A549 (cell line): ENCODE results near the gene BCL2L11. TPM values are rescaled to one million over a fixed set of nuclear protein-coding genes. Genes with fewer than 3 reads are reported as not detected.

Experiments
- ATAC-seq, 2 experiments: fragments of 200-7000 bp in 1 of 2; fragments of >200 bp in 1 of 2; cut with Nextera tagmentation in 1 of 2; cut with Tn5 transposase in 1 of 2; 3 replicates each; pipeline versions ENCODE4 v1.8.0 to v1.9.1; 2018 to 2020; ENCODE audit warnings: mild to moderate bottlenecking in 1 of 2, moderate library complexity in 1 of 2
- CTCF ChIA-PET: fragments of 300-600 bp; sonication (Branson Sonifier 250); formaldehyde crosslinking; extraction: SDS; loops from one replicate; lab custom pipeline; 2021; ENCODE audit warnings: antibody characterized with exemption, inconsistent platforms; lab: Yijun Ruan, JAX
- POLR2A ChIA-PET: fragments of 350-600 bp; formaldehyde crosslinking; extraction: SDS; loops from one replicate; lab custom pipeline; 2021; ENCODE audit warnings: antibody characterized with exemption, inconsistent platforms; lab: Yijun Ruan, JAX
- DNase-seq, 2 experiments: peaks; one replicate each; pipeline versions ENCODE4 v3.0.0 to v3.0.0-alpha.2; 2011 to 2016; ENCODE audit warnings: low read depth in 1 of 2, low spot score in 1 of 2
- FAIRE-seq: peaks from 2 replicates; lab custom pipeline; 2011; peaks lifted over from hg19 to GRCh38; lab: Jason Lieb, UNC
- H3K27ac ChIP-seq, 2 experiments: fragments of >200 bp; sonication (Bioruptor Twin); formaldehyde crosslinking; 3 replicates each; pipeline ENCODE4 v1.5.1; 2016 to 2017
- H3K4me1 ChIP-seq: fragments of >200 bp; sonication (Bioruptor Twin); formaldehyde crosslinking; 3 replicates; pipeline ENCODE4 v1.6.1; 2016
- H3K4me2 ChIP-seq: fragments of >200 bp; sonication (Bioruptor Twin); formaldehyde crosslinking; 3 replicates; pipeline ENCODE4 v1.6.1; 2016
- H3K4me3 ChIP-seq: fragments of >200 bp; sonication (Bioruptor Twin); formaldehyde crosslinking; 3 replicates; pipeline ENCODE4 v1.5.1; 2016
- H3K9me3 ChIP-seq: fragments of >200 bp; sonication (Bioruptor Twin); formaldehyde crosslinking; 3 replicates; pipeline ENCODE4 v1.6.1; 2016
- CBX8 ChIP-seq: fragments of 200-600 bp; sonication (generic); IDR thresholded peaks from 2 replicates; pipeline ENCODE4 v1.6.1; 2016
- CEBPB ChIP-seq, 2 experiments: fragments of >200 bp in 1 of 2; sonication (Bioruptor Twin) in 1 of 2; formaldehyde crosslinking in 1 of 2; IDR thresholded peaks; 2 replicates each; pipeline ENCODE4 v1.6.1; 2012 to 2016
- CTCF ChIP-seq: fragments of >200 bp; sonication (Bioruptor Twin); formaldehyde crosslinking; IDR thresholded peaks from 3 replicates; pipeline ENCODE4 v1.5.1; 2016
- EP300 ChIP-seq, 2 experiments: fragments of >200 bp; sonication (Bioruptor Twin); formaldehyde crosslinking; IDR thresholded peaks; 2 replicates in 1 of 2; 3 replicates in 1 of 2; pipeline ENCODE4 v1.6.1; 2016 to 2017
- FOSB ChIP-seq: fragments of 250-450 bp; sonication (Bioruptor Pico); IDR thresholded peaks from 2 replicates; pipeline ENCODE4 v1.5.0; 2020; ENCODE audit warnings: mild to moderate bottlenecking, moderate library complexity
- FOSL2 ChIP-seq, 2 experiments: fragments of 450-650 bp in 1 of 2; fragments of >200 bp in 1 of 2; sonication (Bioruptor Twin) in 1 of 2; formaldehyde crosslinking; IDR thresholded peaks; 2 replicates each; pipeline versions ENCODE4 v1.5.0 to v1.6.1; 2016 to 2020; ENCODE audit warnings: mild to moderate bottlenecking in 1 of 2, moderate library complexity in 1 of 2
- GATA3 ChIP-seq: IDR thresholded peaks from 2 replicates; pipeline ENCODE4 v1.6.1; 2012; ENCODE audit warnings: borderline replicate concordance
- HES2 ChIP-seq: fragments of >200 bp; sonication (Bioruptor Twin); formaldehyde crosslinking; IDR thresholded peaks from 2 replicates; pipeline ENCODE4 v1.6.1; 2016
- HEYL ChIP-seq: fragments of 250-450 bp; sonication (Bioruptor Pico); IDR thresholded peaks from 2 replicates; pipeline ENCODE4 v1.8.0; 2021; ENCODE audit warnings: mild to moderate bottlenecking, moderate library complexity
- HOXB13 ChIP-seq: fragments of 250-450 bp; sonication (Bioruptor Pico); IDR thresholded peaks from 2 replicates; pipeline ENCODE4 v1.5.0; 2020; ENCODE audit warnings: low read depth, mild to moderate bottlenecking, moderate library complexity
- JUNB ChIP-seq: fragments of >200 bp; sonication (Bioruptor Twin); formaldehyde crosslinking; IDR thresholded peaks from 2 replicates; pipeline ENCODE4 v1.6.1; 2016
- MAX ChIP-seq: IDR thresholded peaks from 2 replicates; pipeline ENCODE4 v1.6.1; 2012
- MAZ ChIP-seq: fragments of 150-350 bp; IDR thresholded peaks from 2 replicates; pipeline ENCODE4 v1.6.1; 2014; ENCODE audit warnings: antibody characterized with exemption, low read depth, low read length, borderline replicate concordance
- PBX3 ChIP-seq: IDR thresholded peaks from 2 replicates; pipeline ENCODE4 v1.6.1; 2012
- POLR2AphosphoS2 ChIP-seq: conservative IDR thresholded peaks from 2 replicates; pipeline ENCODE4 v1.6.1; 2012; ENCODE audit warnings: low read length, improper control_type of control experiment, inconsistent platforms
- RAD21 ChIP-seq, 2 experiments: fragments of >200 bp in 1 of 2; sonication (Bioruptor Twin) in 1 of 2; formaldehyde crosslinking in 1 of 2; IDR thresholded peaks in 1 of 2; conservative IDR thresholded peaks in 1 of 2; 2 replicates in 1 of 2; 3 replicates in 1 of 2; pipeline ENCODE4 v1.6.1; 2012 to 2018; ENCODE audit warnings: inconsistent platforms in 1 of 2
- RCOR1 ChIP-seq: fragments of 150-350 bp; IDR thresholded peaks from 2 replicates; pipeline ENCODE4 v1.6.1; 2014; ENCODE audit warnings: antibody characterized with exemption, low read length, low read depth
- RNF2 ChIP-seq: fragments of 200-600 bp; sonication (generic); IDR thresholded peaks from 2 replicates; pipeline ENCODE4 v1.6.1; 2016; ENCODE audit warnings: low read depth, mild to moderate bottlenecking, antibody characterized with exemption, moderate library complexity, borderline replicate concordance
- SMC3 ChIP-seq: fragments of >200 bp; sonication (Bioruptor Twin); formaldehyde crosslinking; IDR thresholded peaks from 3 replicates; pipeline ENCODE4 v1.6.1; 2018; ENCODE audit warnings: inconsistent platforms
- ZFP36 ChIP-seq: fragments of 450-650 bp; IDR thresholded peaks from 2 replicates; pipeline ENCODE4 v1.6.1; 2014; ENCODE audit warnings: borderline replicate concordance; ENCODE audit not compliant: partially characterized antibody
- ZNF302 ChIP-seq: fragments of 250-450 bp; sonication (Bioruptor Pico); IDR thresholded peaks from 2 replicates; pipeline ENCODE4 v1.9.0; 2021; ENCODE audit warnings: inconsistent platforms, mild to moderate bottlenecking, moderate library complexity
- WGBS: methylation state at CpG from one replicate; pipeline ENCODE4 v1.1.6; 2017; ENCODE audit errors: missing lambda C conversion rate; 5-methylcytosine and 5-hydroxymethylcytosine counted together
- polyA plus RNA-seq, 4 experiments: library from polyadenylated mRNA; depleted of rRNA in 3 of 4; stranded (reverse); fragments of >200 nt; fragmentation: RNase III in 1 of 4; extraction: RNeasy Plus Mini Kit Qiagen cat#74134 plus additional on column Dnase treatment in 1 of 4; gene quantifications; 2 replicates in 3 of 4; 3 replicates in 1 of 4; pipeline ENCODE4 v1.2.3, GENCODE V29; 2011 to 2017
- TF ChIP-seq, protein P1 (sequence below): IDR thresholded peaks from 2 replicates; pipeline ENCODE4 v1.6.1; 2012; ENCODE audit warnings: low read depth, borderline replicate concordance

The BCL2L11 gene
- polyA plus RNA-seq, 2 of the 4 experiments (the other 2 are of a cell fraction) = 7.4 to 14.5 TPM

DNA sequence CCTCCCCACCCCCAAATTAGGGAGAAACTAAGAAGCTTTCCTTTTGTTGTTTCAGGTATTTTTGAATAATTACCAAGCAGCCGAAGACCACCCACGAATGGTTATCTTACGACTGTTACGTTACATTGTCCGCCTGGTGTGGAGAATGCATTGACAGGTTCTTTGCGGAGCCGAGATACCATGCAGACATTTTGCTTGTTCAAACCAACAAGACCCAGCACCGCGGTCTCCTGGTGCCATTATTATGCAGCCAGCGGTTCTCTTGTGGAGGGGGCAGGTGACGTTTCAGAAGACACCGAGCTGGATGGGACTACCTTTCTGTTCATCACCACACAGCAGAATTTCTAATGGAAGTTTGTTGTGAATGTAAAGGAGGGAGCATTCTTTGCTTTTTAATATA lies 43.4 kb downstream of the BCL2L11 start:
- no peak for ATAC-seq
- no peak for FAIRE-seq
- Histone ChIP-seq H3K4me1 (peaks cover 50% of the 10 kb centered on the region), H3K27ac (no peak overlapping the region), H3K4me3 (no peak overlapping the region), H3K9me3 (no peaks in the 10 kb centered on the region), H3K4me2 (no peak overlapping the region)
- ChIA-PET CTCF (interaction anchor here (0.7 kb wide), 1 partner anchor 21 kb away, joined by 3 read pairs; no protein-coding TSS in a partner anchor), POLR2A (no interaction called here)
- DNase-seq = no peak
- WGBS = 95% methylated on average over 12 of the region's 12 CpGs
- TF ChIP-seq ZFP36 = no peak
- TF ChIP-seq SMC3 = no peak
- TF ChIP-seq MAZ = no peak
- no peak for TF ChIP-seq RCOR1
- no peak for TF ChIP-seq HES2
- TF ChIP-seq GATA3 = no peak
- TF ChIP-seq CTCF = no peak
- TF ChIP-seq CBX8 = no peak
- no peak for TF ChIP-seq ZNF302
- TF ChIP-seq MAX = no peak
- no peak for TF ChIP-seq JUNB
- TF ChIP-seq FOSB (CRISPR knock-in tag) = no peak
- TF ChIP-seq FOSL2 (IDR thresholded peaks at IDR 0.05) = no peak
- TF ChIP-seq FOSL2 (CRISPR knock-in tag; IDR thresholded peaks at IDR 0.05) = no peak
- no peak for TF ChIP-seq HOXB13 (CRISPR knock-in tag)

DNA sequence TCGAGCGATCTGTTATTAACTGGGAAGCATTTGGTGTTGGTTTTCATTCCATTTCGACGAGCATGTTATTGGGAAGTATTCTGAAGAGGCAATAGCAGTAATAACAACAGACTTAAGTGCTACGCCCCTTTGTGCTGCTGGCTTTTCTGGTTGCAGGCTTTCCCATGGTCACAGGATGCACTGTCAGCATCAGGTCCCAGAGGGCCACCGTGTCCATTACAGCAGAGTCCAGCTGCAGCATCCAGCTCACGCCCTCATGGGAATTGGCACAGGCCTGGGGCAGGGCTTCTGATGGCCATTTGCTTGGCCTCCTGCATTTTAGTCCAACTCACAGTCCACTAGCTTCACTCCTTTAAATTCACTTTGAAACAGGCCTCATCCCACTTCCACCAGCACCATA lies 44.4 kb downstream of the BCL2L11 start:
- ATAC-seq = no peak

More for the DNA sequence above, 44.4 kb downstream of the BCL2L11 start:
- ChIA-PET POLR2A (no interaction called here), CTCF (interaction anchor here (1.1 kb wide), 1 partner anchor 12 kb away, joined by 4 read pairs; no protein-coding TSS in a partner anchor)
- no peak for FAIRE-seq
- no peak overlapping the region for H3K4me3 ChIP-seq
- H3K4me1 ChIP-seq = peaks cover 49% of the 10 kb centered on the region
- DNase-seq = no peak
- no peak overlapping the region for H3K27ac ChIP-seq
- no peak overlapping the region for H3K4me2 ChIP-seq
- TF ChIP-seq FOSL2 (IDR thresholded peaks at IDR 0.05) (no peak), FOSL2 (CRISPR knock-in tag; IDR thresholded peaks at IDR 0.05) (no peak), HEYL (CRISPR knock-in tag) (no peak), HES2 (no peak), HOXB13 (CRISPR knock-in tag) (no peak), EP300 (IDR thresholded peaks at IDR 0.05) (no peak), PBX3 (no peak), CEBPB (IDR thresholded peaks at IDR 0.05) (no peak), RNF2 (no peak), POLR2AphosphoS2 (no peak), RAD21 (conservative IDR thresholded peaks at IDR 0.05 in 1 of 2, IDR thresholded peaks at IDR 0.05 in 1 of 2) (no peak), MAX (no peak)
- TF ChIP-seq, protein P1, sequence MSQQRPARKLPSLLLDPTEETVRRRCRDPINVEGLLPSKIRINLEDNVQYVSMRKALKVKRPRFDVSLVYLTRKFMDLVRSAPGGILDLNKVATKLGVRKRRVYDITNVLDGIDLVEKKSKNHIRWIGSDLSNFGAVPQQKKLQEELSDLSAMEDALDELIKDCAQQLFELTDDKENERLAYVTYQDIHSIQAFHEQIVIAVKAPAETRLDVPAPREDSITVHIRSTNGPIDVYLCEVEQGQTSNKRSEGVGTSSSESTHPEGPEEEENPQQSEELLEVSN = no peak
- TF ChIP-seq, all 56 proteins: peak for 0
- H3K9me3 ChIP-seq = no peaks in the 10 kb centered on the region
- WGBS = 85% methylated on average over 7 of the region's 7 CpGs
